PFSK-1 (cell line): ENCODE results near the gene GNAZ.

Experiments used
- POLR2AphosphoS5 ChIP-seq: IDR thresholded peaks from 2 replicates; pipeline ENCODE4 v1.6.1; 2012; ENCODE audit warnings: low read depth, mild to moderate bottlenecking, control low read depth, low read length, moderate library complexity
- SIN3A ChIP-seq: IDR thresholded peaks from 2 replicates; pipeline ENCODE4 v1.6.1; 2012; ENCODE audit warnings: mild to moderate bottlenecking, low read length, moderate library complexity, borderline replicate concordance; ENCODE audit not compliant: insufficient read depth
- TAF1 ChIP-seq: IDR thresholded peaks from 2 replicates; pipeline ENCODE4 v1.6.1; 2012; ENCODE audit warnings: low read length, control low read depth, borderline replicate concordance; ENCODE audit not compliant: insufficient read depth

DNA sequence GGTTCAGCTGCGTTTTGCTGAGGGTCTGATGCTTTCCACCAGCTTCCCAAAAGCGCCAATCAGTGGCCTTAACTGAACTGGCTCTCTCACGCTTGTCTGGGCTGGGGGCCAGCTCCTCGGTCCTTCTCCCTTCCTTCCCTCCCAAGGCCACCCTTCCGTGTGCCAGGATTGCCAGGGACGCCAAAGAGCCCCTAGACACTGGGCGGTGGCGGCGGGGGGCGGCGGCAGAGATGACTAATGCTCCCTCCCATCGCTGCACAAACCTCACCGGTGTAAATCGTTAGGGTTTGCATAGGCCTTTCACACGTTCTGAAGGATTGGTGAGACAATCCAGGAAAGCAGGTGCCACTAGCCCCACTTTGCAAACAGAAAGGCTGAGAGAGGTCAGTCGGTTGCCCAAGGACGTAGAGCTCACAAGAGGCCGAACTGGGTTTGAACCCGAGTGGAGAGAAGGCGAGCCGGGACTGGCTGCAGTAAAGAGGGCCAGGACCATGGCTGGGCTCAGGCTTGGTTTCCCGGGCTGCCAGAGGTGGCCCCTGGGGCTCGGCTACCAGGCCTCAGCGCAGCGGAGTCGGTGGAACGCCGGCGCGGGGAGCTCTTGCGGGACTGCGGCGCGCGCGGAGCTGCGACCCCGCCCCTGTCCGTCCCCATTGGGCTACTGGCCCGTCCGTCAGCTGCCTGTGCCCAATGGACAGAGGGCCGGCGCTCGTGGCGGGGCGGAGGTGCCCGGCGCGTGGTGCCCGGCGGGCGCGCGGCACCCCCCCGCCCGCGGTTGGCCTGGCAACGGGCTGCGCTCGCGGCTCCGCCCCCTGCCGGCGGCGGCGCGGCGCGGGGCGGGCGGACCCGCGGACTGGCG, 589 bp upstream of the GNAZ start:
- TF ChIP-seq SIN3A (no peak), TAF1 (no peak), POLR2AphosphoS5 (no peak)
